GM10248 (cell line): ENCODE results near the gene RAB8A.

ENCODE experiments used
- CTCF ChIA-PET: fragments of 300-600 bp; sonication (Branson Sonifier 250); formaldehyde crosslinking; extraction: SDS; loops from one replicate; lab custom pipeline; 2021; ENCODE audit warnings: antibody characterized with exemption; lab: Yijun Ruan, JAX
- POLR2A ChIA-PET: fragments of 350-650 bp; sonication (Branson Sonifier 250); formaldehyde crosslinking; extraction: SDS; loops from one replicate; lab custom pipeline; 2020; ENCODE audit warnings: antibody characterized with exemption; lab: Yijun Ruan, JAX
- DNase-seq: peaks from one replicate; pipeline ENCODE4 v3.0.0; 2012; ENCODE audit errors: extremely low spot score
- TF ChIP-seq, protein P1 (sequence below): IDR thresholded peaks from 2 replicates; pipeline ENCODE4 v1.5.1; 2012; ENCODE audit warnings: mild to moderate bottlenecking, low read depth; ENCODE audit errors: extremely low read depth, missing control alignments, control extremely low read depth

The RAB8A gene

DNA sequence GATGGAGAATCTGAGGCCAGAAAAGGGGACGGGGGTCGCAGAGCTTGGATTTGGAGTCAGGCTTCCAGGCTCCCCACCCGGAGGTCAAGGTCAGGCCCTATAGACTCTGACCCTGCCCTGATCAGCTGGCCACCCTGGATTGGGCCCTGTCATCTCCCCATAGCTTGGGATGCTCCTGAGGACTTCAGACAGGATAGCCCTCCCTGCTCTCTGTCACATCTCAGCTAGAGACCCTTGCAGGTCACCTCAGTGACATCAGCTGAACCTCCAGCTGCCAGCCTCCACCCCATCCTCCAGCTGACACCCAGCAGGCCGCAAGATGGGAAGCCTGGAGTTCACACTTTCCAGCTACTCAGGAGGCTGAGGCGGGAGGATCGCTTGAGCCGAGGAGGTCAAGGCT is 38.2 kb upstream of the RAB8A start:
- no peak for DNase-seq
- ChIA-PET CTCF (interaction anchor here (0.9 to 8.3 kb wide), 5 partner anchors 11 to 38 kb away, joined by 3 to 69 read pairs (median 4); no protein-coding TSS in a partner anchor), POLR2A (interaction anchor here (0.7 to 1.0 kb wide), 2 partner anchors 61 to 70 kb away, joined by 3 to 7 read pairs; partner anchors contain the start of gene HSH2D)
- TF ChIP-seq, protein P1, sequence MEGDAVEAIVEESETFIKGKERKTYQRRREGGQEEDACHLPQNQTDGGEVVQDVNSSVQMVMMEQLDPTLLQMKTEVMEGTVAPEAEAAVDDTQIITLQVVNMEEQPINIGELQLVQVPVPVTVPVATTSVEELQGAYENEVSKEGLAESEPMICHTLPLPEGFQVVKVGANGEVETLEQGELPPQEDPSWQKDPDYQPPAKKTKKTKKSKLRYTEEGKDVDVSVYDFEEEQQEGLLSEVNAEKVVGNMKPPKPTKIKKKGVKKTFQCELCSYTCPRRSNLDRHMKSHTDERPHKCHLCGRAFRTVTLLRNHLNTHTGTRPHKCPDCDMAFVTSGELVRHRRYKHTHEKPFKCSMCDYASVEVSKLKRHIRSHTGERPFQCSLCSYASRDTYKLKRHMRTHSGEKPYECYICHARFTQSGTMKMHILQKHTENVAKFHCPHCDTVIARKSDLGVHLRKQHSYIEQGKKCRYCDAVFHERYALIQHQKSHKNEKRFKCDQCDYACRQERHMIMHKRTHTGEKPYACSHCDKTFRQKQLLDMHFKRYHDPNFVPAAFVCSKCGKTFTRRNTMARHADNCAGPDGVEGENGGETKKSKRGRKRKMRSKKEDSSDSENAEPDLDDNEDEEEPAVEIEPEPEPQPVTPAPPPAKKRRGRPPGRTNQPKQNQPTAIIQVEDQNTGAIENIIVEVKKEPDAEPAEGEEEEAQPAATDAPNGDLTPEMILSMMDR: no peak

DNA sequence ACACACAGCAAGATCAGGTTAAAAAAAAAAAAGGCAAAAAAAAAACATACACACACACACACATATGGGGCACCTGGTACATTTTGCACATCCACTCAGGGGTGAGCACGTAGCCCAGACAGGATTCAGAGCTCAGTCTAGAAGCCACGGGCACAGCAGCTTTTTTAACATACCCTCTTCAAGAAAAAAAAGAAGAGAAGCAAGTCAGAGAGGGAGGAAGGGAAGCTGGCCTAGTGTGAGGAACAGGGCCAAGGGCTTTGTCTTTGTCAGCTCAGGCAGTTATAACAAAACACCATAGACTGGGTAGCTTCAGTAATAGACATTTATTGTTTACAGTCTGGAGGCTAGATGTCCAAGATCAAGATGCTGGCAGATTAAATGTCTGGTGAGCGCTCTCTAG is 37.7 kb upstream of the RAB8A start:
- DNase-seq: no peak
- ChIA-PET POLR2A (interaction anchor here (0.7 to 1.0 kb wide), 2 partner anchors 60 to 70 kb away, joined by 3 to 7 read pairs; partner anchors contain the start of gene HSH2D), CTCF (interaction anchor here (0.9 to 8.3 kb wide), 4 partner anchors 11 to 32 kb away, joined by 3 to 69 read pairs (median 6); no protein-coding TSS in a partner anchor)
- TF ChIP-seq, protein P1: no peak

DNA sequence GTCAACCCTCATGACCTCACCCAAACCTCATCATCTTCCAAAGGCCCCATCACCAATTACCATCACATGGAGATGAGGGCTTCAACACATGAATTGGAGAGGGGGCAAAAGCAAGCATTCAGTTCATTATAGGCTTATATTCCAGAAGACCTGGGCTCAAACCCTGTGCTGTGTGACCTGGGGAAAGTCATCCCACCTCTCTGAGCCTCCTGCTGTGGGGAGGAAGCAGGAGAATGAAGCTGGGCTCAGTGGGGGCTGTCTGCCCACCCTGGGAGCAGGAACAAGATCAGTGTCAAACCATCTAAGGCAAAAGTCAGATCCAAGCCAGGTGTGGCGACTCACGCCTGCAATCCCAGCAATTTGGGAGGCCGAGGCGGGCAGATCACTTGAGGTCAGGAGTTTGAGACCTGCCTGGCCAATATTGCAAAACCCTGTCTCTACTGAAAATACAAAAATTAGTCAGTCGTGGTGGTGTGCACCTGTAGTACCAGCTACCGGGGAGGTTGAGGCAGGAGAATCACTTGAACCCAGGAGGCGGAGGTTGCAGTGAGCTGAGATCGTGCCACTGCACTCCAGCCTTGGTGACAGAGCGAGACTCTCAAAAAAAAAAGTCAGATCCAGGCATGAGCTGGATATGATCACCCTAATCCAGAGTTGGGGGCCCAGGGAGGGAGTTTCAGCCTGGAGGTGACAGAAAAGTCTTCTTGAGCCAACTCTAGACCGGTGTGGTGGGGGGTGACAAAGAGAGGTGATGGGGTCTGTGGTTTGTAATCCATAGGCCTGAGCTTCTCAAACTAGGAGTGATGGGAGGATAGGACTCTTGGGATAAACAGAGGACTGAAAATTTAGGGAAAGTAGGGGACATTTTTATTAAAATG is 37.0 kb upstream of the RAB8A start:
- CTCF ChIA-PET: interaction anchor here (1.0 to 8.3 kb wide), 6 partner anchors 8 to 113 kb away, joined by 3 to 69 read pairs (median 7); no protein-coding TSS in a partner anchor

DNA sequence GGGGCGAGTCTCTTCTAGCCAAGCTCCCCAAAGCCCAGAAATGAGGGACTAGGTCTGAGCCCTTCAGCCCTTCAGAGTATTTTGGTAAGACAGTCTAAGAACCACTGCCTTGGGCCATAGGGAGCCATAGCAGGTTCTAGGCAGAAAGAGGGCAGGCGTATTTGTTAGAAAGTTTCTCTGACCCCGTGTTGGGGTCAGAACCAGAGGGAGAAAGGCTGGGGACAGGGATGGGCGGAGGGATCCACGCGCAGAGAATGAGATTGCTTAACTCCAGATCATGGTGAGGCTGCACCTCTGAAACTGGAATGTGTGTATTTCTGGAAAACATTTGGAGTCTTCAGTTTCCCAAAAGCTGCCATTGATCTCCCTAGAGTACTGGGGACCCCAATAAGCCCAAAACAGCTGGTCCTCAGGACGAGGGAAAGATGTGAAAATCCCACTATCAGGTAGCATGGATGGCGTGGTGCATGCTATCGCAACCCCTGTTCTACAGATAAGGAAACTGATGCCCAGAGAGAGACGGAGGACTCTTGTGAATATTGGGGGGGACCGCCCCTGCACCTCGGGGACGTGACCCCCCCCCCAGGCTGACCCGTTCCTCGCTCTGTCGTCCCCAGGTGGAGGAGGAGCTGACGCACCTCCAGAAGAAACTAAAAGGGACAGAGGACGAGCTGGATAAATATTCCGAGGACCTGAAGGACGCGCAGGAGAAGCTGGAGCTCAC is 36.1 kb upstream of the RAB8A start:
- CTCF ChIA-PET: interaction anchor here (1.0 to 8.3 kb wide), 7 partner anchors 9 to 112 kb away, joined by 3 to 69 read pairs (median 4); no protein-coding TSS in a partner anchor
- TF ChIP-seq, protein P1: no peak
- no peak for DNase-seq
- POLR2A ChIA-PET: interaction anchor here (0.9 to 1.0 kb wide), 2 partner anchors 9 to 11 kb away, joined by 4 to 5 read pairs; no protein-coding TSS in a partner anchor

More for the DNA sequence above, 37.0 kb upstream of the RAB8A start:
- TF ChIP-seq, protein P1: no peak
- POLR2A ChIA-PET: no interaction called here
- no peak for DNase-seq

DNA sequence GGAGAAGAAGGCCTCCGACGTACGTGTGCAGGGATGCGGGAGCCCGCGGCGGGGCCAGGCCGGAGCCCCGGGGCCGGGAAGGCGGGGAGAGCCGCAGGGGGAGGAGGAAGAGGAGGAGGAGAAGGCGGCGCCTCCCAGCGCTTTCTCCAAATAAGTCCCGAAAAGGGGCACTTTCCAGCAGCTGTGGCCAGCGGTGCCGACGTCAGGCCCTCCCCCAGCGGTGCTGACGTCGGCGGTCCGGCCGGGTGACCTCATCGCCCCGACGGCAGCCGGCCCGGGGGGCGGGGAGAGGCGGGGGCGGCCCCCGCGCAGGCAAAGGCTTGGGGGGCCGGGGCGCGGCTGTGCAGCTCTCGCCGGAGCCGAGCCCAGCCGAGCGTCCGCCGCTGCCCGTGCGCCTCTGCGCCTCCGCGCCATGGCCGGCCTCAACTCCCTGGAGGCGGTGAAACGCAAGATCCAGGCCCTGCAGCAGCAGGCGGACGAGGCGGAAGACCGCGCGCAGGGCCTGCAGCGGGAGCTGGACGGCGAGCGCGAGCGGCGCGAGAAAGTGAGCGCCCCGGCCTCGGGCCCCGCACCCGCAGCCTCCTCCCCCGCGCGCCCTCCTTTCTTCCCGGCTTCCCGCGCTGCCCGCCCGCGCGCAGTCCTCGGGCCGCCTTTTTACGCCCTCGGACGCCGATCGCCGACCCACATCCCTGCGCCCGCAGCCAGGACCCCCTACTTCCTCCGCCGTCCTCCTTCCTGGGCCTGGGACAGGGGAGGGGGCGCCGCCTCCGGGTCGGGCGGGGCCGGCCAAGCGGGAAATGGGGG is 35.3 kb upstream of the RAB8A start, which contains the start of gene TPM4:
TSS of gene TPM4 (plus strand) at position 342 of the 804 bp plus-strand sequence. CDS start at position 413, 71 bp downstream.
- TF ChIP-seq, protein P1: no peak
- POLR2A ChIA-PET: interaction anchor here (0.9 to 1.1 kb wide), 3 partner anchors 8 to 42 kb away, joined by 3 to 5 read pairs (median 4); no protein-coding TSS in a partner anchor
- peak; percentile 90 for DNase-seq
- CTCF ChIA-PET: interaction anchor here (0.8 to 8.3 kb wide), 7 partner anchors 10 to 111 kb away, joined by 3 to 69 read pairs (median 4); no protein-coding TSS in a partner anchor
